Measurements from ENCODE around the gene INPP5F. TPM values are rescaled to one million over a fixed set of nuclear protein-coding genes. Genes with fewer than 3 reads are reported as not detected.

The INPP5F gene
- total RNA-seq, 2 donors from 2014 or later: 17.1 to 23.7 TPM

DNA sequence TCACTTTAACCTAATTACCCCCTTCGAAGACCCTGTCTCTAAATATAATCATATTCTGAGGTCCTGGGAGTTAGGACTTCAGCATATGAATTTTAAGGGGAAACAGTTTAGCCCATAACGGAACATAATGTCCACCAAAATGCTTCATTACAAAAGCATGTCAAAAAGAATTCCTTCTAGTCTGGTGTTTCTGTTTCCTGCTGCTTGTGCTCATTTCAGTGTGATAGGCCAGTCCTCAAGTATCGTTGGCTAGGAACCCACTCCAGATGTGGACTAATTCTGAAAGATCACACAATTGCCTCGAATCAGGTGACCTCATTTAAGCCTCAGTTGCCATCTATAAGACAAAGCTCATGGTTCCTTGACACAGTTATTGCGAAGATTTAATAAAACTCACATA lies 29.6 kb downstream of the INPP5F start:
- Histone ChIP-seq H3K27ac (peak overlapping the region; percentile 14 to 81), H3K4me1 (ENCODE audit: control insufficient read depth in 1 of 2, low read depth in 2 of 2) (peaks cover 9 to 21% of the 10 kb centered on the region in 2 donors)

DNA sequence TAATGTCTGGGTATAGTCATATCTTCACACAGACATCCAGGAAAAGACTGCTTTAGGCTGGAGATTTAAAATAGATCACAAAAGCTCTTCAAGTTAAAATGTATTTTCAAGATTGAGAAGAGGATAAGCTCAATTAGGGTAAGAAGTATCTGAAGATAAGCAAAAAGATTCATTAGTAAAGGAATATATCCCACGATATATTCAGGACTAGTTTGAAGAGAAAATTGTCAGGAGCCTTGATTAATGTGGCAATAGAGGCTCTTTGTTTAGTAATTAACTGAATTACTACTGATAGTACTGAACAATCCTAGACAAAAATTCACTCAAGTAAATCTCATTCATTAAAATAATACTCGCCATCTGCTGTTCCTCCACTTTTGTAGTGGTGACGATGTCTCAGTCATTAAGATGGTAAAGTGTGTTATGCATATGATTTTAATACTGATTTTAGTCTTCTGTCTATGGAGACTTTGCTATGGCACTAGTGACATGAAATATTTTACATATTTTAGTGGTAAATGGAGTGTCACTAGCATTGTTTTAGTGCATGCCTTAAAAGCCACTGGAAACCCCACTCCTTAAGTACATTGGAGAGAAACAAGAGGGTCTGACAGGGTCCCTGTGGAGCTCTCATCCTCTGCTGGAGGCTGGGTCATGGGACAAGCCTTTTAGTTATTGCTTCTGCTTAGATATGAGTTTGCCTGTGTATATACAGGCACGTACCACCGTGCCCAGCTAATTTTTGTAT lies 32.8 kb downstream of the INPP5F start:
- Histone ChIP-seq H3K4me3 (no peak overlapping the region), H3K27ac (no peak overlapping the region), H3K36me3 (no peaks in the 10 kb centered on the region), H3K27me3 (replicated peaks; ENCODE audit: insufficient read depth) (no peaks in the 10 kb centered on the region), H3K9me3 (no peaks in the 10 kb centered on the region), H3K4me1 (ENCODE audit: control insufficient read depth in 1 of 2, low read depth in 2 of 2) (peaks cover 13 to 34% of the 10 kb centered on the region in 2 donors)
- ATAC-seq (ENCODE audit: insufficient number of reproducible peaks, low FRiP score, low read depth) (no peak), DNase-seq (ENCODE audit: low spot score) (no peak)
- TF ChIP-seq, protein P1, sequence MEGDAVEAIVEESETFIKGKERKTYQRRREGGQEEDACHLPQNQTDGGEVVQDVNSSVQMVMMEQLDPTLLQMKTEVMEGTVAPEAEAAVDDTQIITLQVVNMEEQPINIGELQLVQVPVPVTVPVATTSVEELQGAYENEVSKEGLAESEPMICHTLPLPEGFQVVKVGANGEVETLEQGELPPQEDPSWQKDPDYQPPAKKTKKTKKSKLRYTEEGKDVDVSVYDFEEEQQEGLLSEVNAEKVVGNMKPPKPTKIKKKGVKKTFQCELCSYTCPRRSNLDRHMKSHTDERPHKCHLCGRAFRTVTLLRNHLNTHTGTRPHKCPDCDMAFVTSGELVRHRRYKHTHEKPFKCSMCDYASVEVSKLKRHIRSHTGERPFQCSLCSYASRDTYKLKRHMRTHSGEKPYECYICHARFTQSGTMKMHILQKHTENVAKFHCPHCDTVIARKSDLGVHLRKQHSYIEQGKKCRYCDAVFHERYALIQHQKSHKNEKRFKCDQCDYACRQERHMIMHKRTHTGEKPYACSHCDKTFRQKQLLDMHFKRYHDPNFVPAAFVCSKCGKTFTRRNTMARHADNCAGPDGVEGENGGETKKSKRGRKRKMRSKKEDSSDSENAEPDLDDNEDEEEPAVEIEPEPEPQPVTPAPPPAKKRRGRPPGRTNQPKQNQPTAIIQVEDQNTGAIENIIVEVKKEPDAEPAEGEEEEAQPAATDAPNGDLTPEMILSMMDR (IDR thresholded peaks at IDR 0.05): no peak

More for the DNA sequence above, 29.6 kb downstream of the INPP5F start:
- DNase-seq (ENCODE audit: low spot score) (no peak), ATAC-seq (ENCODE audit: insufficient number of reproducible peaks, low FRiP score, low read depth) (no peak)
- Histone ChIP-seq H3K4me3 (no peak overlapping the region), H3K9me3 (no peaks in the 10 kb centered on the region), H3K36me3 (no peaks in the 10 kb centered on the region), H3K27me3 (replicated peaks; ENCODE audit: insufficient read depth) (no peaks in the 10 kb centered on the region)
- TF ChIP-seq, protein P1 (IDR thresholded peaks at IDR 0.05): no peak

DNA sequence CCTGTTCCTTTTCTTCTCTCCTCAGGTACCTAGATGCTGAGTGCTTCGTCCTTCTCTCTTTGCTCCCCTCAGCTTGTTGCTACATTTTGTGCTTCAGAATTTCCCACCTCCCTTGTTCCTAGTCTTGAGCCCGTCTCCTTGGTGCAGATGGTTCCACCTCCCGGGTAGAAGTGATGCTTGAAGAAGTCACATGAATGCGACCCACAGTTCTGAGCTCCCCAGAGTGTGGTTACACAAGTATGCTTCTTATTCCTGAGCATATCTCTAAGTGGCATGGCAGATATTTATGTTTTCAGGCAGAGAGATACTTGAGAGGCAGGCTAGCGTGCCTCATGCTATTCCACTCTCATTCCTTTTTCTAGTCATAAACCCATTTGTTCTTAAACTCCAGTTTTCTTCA lies 34.0 kb downstream of the INPP5F start:
- peak overlapping the region; percentile 43 to 49 for H3K27ac ChIP-seq
- DNase-seq (ENCODE audit: low spot score) (no peak), ATAC-seq (ENCODE audit: insufficient number of reproducible peaks, low FRiP score, low read depth) (no peak)
- no peaks in the 10 kb centered on the region for H3K27me3 ChIP-seq (replicated peaks; ENCODE audit: insufficient read depth)
- H3K36me3 ChIP-seq: no peaks in the 10 kb centered on the region
- H3K4me1 ChIP-seq (ENCODE audit: control insufficient read depth in 1 of 2, low read depth in 2 of 2): peaks cover 13 to 26% of the 10 kb centered on the region in 2 donors
- H3K4me3 ChIP-seq: no peak overlapping the region
- no peaks in the 10 kb centered on the region for H3K9me3 ChIP-seq
- TF ChIP-seq, protein P1 (IDR thresholded peaks at IDR 0.05): no peak

DNA sequence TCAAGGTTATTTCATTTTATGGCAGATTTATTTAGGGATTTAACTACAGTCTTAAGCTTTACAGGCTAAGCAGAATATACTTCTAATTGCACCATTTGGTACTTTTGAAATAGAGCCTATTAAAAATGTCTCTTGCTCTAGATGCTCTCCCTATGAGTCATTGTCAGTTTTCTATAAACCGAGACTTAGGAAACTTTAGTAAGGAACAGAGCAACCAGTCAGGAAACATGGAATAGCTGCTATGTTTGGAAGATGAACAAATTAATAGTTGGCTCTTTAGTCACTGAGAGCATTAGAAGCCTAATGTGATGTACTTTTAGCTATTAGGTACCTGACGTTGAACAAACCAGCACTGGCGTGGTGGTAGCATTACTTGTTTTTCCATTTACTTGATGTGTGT lies 35.3 kb downstream of the INPP5F start:
- Histone ChIP-seq H3K9me3 (no peaks in the 10 kb centered on the region), H3K4me1 (ENCODE audit: control insufficient read depth in 1 of 2, low read depth in 2 of 2) (peaks cover 4 to 17% of the 10 kb centered on the region in 2 donors), H3K36me3 (no peaks in the 10 kb centered on the region), H3K27ac (peak overlapping the region; percentile 43 to 49), H3K4me3 (no peak overlapping the region), H3K27me3 (replicated peaks; ENCODE audit: insufficient read depth) (no peaks in the 10 kb centered on the region)
- TF ChIP-seq, protein P1 (IDR thresholded peaks at IDR 0.05): no peak
- DNase-seq (ENCODE audit: low spot score): no peak
- ATAC-seq (ENCODE audit: insufficient number of reproducible peaks, low FRiP score, low read depth): peak; percentile 64

DNA sequence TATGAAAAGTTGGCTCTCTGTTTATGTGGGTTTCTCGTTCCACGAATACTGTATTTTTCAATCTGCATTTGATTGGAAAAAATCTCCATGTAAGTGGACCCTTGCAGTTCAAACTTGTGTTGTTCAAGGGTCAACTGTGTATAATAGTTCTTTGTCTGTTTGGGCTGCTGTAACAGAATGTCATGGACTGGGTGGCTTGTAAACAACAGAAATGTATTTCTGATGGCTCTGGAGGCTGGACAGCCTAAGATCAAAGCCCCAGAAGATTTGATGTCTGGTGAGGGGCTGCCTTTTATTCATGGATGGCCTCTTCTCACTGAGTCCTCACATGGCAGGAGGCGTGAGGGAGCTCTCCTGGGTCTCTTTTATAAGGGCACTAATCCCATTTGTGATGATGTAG lies 36.2 kb downstream of the INPP5F start:
- TF ChIP-seq, protein P1 (IDR thresholded peaks at IDR 0.05): no peak
- Histone ChIP-seq H3K36me3 (no peaks in the 10 kb centered on the region), H3K4me1 (ENCODE audit: control insufficient read depth in 1 of 2, low read depth in 2 of 2) (peaks cover 4 to 17% of the 10 kb centered on the region in 2 donors), H3K4me3 (no peak overlapping the region), H3K27ac (peak overlapping the region in 1 of 2 donors; percentile 43), H3K9me3 (no peaks in the 10 kb centered on the region), H3K27me3 (replicated peaks; ENCODE audit: insufficient read depth) (no peaks in the 10 kb centered on the region)
- no peak for ATAC-seq (ENCODE audit: insufficient number of reproducible peaks, low FRiP score, low read depth)
- DNase-seq (ENCODE audit: low spot score): no peak

Data from thoracic aorta (tissue), 2 donors.